ENCODE measurements around the gene KPTN. TPM values are rescaled to one million over a fixed set of nuclear protein-coding genes. Genes with fewer than 3 reads are reported as not detected.
A peak's percentile ranks its signal among the peaks of the same experiment; 100 is the strongest.

Gene KPTN
- total RNA-seq, 1 experiment from 2014 or later: 19.7 TPM

DNA sequence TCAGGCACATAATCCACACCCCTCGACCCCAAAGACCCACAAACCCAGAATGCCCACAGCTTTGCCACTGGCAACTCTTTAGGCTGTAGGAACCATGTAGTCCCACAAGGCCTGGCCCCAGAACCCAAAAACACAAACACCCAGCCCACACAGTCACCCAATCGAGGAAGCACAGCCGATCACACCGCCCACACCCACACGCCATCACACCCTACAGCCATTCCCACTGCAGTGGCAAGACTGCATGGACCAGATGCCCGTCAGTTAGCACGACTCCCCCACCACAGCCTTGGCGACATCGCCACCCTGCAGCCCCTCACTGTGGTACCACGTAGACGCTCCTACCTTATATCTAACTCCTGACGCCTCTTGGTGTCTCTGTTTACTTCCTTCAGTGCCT, 40.7 kb downstream of the KPTN start:
- no peaks in the 10 kb centered on the region for H3K9me3 Mint-ChIP-seq (ENCODE audit: unreplicated experiment)
- BruUV-seq (replicated peaks): no TSS peak
- ChIA-PET POLR2A (no interaction called here), CTCF (no interaction called here)
- no peak for DNase-seq
- TF ChIP-seq, protein P1, sequence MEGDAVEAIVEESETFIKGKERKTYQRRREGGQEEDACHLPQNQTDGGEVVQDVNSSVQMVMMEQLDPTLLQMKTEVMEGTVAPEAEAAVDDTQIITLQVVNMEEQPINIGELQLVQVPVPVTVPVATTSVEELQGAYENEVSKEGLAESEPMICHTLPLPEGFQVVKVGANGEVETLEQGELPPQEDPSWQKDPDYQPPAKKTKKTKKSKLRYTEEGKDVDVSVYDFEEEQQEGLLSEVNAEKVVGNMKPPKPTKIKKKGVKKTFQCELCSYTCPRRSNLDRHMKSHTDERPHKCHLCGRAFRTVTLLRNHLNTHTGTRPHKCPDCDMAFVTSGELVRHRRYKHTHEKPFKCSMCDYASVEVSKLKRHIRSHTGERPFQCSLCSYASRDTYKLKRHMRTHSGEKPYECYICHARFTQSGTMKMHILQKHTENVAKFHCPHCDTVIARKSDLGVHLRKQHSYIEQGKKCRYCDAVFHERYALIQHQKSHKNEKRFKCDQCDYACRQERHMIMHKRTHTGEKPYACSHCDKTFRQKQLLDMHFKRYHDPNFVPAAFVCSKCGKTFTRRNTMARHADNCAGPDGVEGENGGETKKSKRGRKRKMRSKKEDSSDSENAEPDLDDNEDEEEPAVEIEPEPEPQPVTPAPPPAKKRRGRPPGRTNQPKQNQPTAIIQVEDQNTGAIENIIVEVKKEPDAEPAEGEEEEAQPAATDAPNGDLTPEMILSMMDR (IDR thresholded peaks at IDR 0.05; ENCODE audit: insufficient read depth in 1 of 2, low read depth in 1 of 2, low read length in 1 of 2, severe bottlenecking in 1 of 2, unreplicated experiment in 1 of 2): no peak
- Histone ChIP-seq H3K4me3 (ENCODE audit: low read depth, low read length) (no peak overlapping the region), H3K27me3 (replicated peaks; ENCODE audit: control insufficient read depth, insufficient read depth, low read length) (no peaks in the 10 kb centered on the region; the same call in 1 of the 2 replicates), H3K9me3 (no peaks in the 10 kb centered on the region), H3K4me1 (no peaks in the 10 kb centered on the region), H3K36me3 (ENCODE audit: control insufficient read depth, insufficient read depth, low read length) (no peaks in the 10 kb centered on the region)
- H3K4me3 Mint-ChIP-seq (ENCODE audit: unreplicated experiment): no peak overlapping the region
- no peak overlapping the region for H3K27ac Mint-ChIP-seq (ENCODE audit: unreplicated experiment)
- H3K36me3 Mint-ChIP-seq (ENCODE audit: insufficient read depth, unreplicated experiment): no peaks in the 10 kb centered on the region
- intact Hi-C loops (cut with micrococcal nuclease; ENCODE audit: unreplicated experiment): no loop called here
- H3K4me1 Mint-ChIP-seq (ENCODE audit: low read depth, unreplicated experiment): peaks cover 15% of the 10 kb centered on the region
- peaks cover 23% of the 10 kb centered on the region for H3K27me3 Mint-ChIP-seq (ENCODE audit: insufficient read depth, unreplicated experiment)

DNA sequence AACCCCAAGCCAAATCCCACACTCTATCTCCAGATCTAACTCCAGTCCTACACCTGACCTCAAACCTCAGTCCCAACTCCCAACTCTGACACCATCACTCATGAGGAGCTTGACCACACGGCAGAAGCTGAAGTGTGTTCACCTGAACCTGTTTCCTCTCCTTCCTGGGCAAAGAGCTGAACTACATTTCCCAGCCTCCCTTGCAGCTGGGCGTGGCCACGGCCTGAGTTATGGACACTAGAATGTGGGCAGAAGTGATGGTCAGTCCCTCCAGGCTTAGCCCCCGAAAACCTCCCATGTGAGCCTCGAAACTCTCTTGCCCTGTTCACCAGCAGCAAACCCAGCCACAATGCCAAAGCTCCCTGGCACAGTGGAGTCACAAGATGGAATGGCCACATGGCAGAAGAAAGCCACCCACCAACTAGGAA, 45.2 kb downstream of the KPTN start:
- intact Hi-C loops (cut with micrococcal nuclease; ENCODE audit: unreplicated experiment): loop anchor here (5.0 kb wide), 1 partner anchor 163 kb away; no protein-coding TSS in a partner anchor
- H3K4me1 Mint-ChIP-seq (ENCODE audit: low read depth, unreplicated experiment): no peaks in the 10 kb centered on the region
- H3K36me3 ChIP-seq (ENCODE audit: control insufficient read depth, insufficient read depth, low read length): no peaks in the 10 kb centered on the region
- no peak overlapping the region for H3K4me3 Mint-ChIP-seq (ENCODE audit: unreplicated experiment)
- no peak overlapping the region for H3K27ac Mint-ChIP-seq (ENCODE audit: unreplicated experiment)
- H3K9me3 Mint-ChIP-seq (ENCODE audit: unreplicated experiment): no peaks in the 10 kb centered on the region
- no peaks in the 10 kb centered on the region for H3K9me3 ChIP-seq
- ChIA-PET CTCF (interaction anchor here (0.6 to 2.1 kb wide), 3 partner anchors 11 to 45 kb away, joined by 3 to 10 read pairs (median 3); partner anchors contain the start of gene KPTN), POLR2A (no interaction called here)
- TF ChIP-seq, protein P1 (IDR thresholded peaks at IDR 0.05; ENCODE audit: insufficient read depth in 1 of 2, low read depth in 1 of 2, low read length in 1 of 2, severe bottlenecking in 1 of 2, unreplicated experiment in 1 of 2): no peak
- BruUV-seq (replicated peaks): no TSS peak
- DNase-seq: peak; percentile 58 to 60
- no peak overlapping the region for H3K4me3 ChIP-seq (ENCODE audit: low read depth, low read length)
- no peaks in the 10 kb centered on the region; the same call in 1 of the 2 replicates for H3K27me3 ChIP-seq (replicated peaks; ENCODE audit: control insufficient read depth, insufficient read depth, low read length)
- no peaks in the 10 kb centered on the region for H3K36me3 Mint-ChIP-seq (ENCODE audit: insufficient read depth, unreplicated experiment)
- H3K27me3 Mint-ChIP-seq (ENCODE audit: insufficient read depth, unreplicated experiment): peaks cover 10% of the 10 kb centered on the region
- no peaks in the 10 kb centered on the region for H3K4me1 ChIP-seq

DNA sequence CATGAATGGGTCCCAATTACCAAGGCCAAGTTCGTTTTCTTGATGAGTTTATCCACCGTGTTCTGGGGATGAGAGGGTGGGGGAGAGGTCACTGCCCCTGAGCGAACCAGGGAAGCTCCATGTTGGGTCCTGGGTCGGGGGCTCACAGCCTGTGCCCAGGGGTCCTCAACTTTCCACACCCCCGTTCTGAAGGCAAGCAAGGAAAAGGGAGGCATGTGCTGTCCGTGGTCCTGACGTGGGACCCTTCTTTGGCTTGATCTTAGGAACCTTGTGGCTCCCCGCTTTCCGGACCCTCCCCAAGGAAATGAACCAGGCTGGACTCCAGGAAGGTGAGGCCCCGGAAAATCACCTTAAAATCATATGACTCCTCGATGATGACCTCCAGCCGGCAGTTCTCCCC, 46.5 kb downstream of the KPTN start:
- intact Hi-C loops (cut with micrococcal nuclease; ENCODE audit: unreplicated experiment): loop anchor here (2.0 to 5.0 kb wide), 2 partner anchors 165 to 261 kb away; no protein-coding TSS in a partner anchor
- POLR2A ChIA-PET: no interaction called here
- Histone ChIP-seq H3K4me1 (no peaks in the 10 kb centered on the region), H3K9me3 (no peaks in the 10 kb centered on the region), H3K4me3 (ENCODE audit: low read depth, low read length) (no peak overlapping the region), H3K36me3 (ENCODE audit: control insufficient read depth, insufficient read depth, low read length) (no peaks in the 10 kb centered on the region), H3K27me3 (replicated peaks; ENCODE audit: control insufficient read depth, insufficient read depth, low read length) (no peaks in the 10 kb centered on the region; the same call in 1 of the 2 replicates)
- H3K4me1 Mint-ChIP-seq (ENCODE audit: low read depth, unreplicated experiment): no peaks in the 10 kb centered on the region
- CTCF ChIA-PET: interaction anchor here (1.3 to 2.1 kb wide), 5 partner anchors 9 to 292 kb away, joined by 5 to 82 read pairs (median 10); no protein-coding TSS in a partner anchor
- no peak overlapping the region for H3K27ac Mint-ChIP-seq (ENCODE audit: unreplicated experiment)
- H3K36me3 Mint-ChIP-seq (ENCODE audit: insufficient read depth, unreplicated experiment): no peaks in the 10 kb centered on the region
- BruUV-seq (replicated peaks): no TSS peak
- H3K9me3 Mint-ChIP-seq (ENCODE audit: unreplicated experiment): no peaks in the 10 kb centered on the region
- peaks cover 6% of the 10 kb centered on the region for H3K27me3 Mint-ChIP-seq (ENCODE audit: insufficient read depth, unreplicated experiment)
- TF ChIP-seq, protein P1 (IDR thresholded peaks at IDR 0.05; ENCODE audit: insufficient read depth in 1 of 2, low read depth in 1 of 2, low read length in 1 of 2, severe bottlenecking in 1 of 2, unreplicated experiment in 1 of 2): no peak
- no peak for DNase-seq
- H3K4me3 Mint-ChIP-seq (ENCODE audit: unreplicated experiment): no peak overlapping the region
